RWPE2 (cell line): ENCODE results near the gene CXCL14.

Experiments
- ATAC-seq: fragments of 200-7000 bp; cut with Tn5 transposase; 3 replicates; pipeline ENCODE4 v1.9.1; 2021; ENCODE audit warnings: low read depth
- DNase-seq: peaks from one replicate; pipeline ENCODE4 v3.0.0-alpha.2; 2020; ENCODE audit warnings: low spot score
- H3K27ac ChIP-seq: fragments of 450-650 bp; 2 replicates; pipeline ENCODE4 v1.5.1; 2017; ENCODE audit warnings: mild to moderate bottlenecking; ENCODE audit not compliant: poor library complexity, severe bottlenecking
- H3K27me3 ChIP-seq: fragments of 250-450 bp; sonication (Bioruptor Pico); 2 replicates; pipeline ENCODE4 v1.5.1; 2021; ENCODE audit warnings: mild to moderate bottlenecking, moderate library complexity; ENCODE audit not compliant: insufficient read depth, poor library complexity, severe bottlenecking
- H3K36me3 ChIP-seq: fragments of 250-450 bp; sonication (Bioruptor Pico); 2 replicates; pipeline ENCODE4 v1.5.1; 2020; ENCODE audit warnings: low read depth, mild to moderate bottlenecking, moderate library complexity
- H3K4me1 ChIP-seq: fragments of 250-450 bp; sonication (Bioruptor Pico); 2 replicates; pipeline ENCODE4 v1.5.1; 2021; ENCODE audit warnings: mild to moderate bottlenecking, moderate library complexity; ENCODE audit not compliant: insufficient read depth, poor library complexity, severe bottlenecking
- H3K4me3 ChIP-seq: fragments of 250-450 bp; sonication (Bioruptor Pico); 2 replicates; pipeline ENCODE4 v1.5.1; 2021; ENCODE audit warnings: mild to moderate bottlenecking, moderate library complexity; ENCODE audit not compliant: severe bottlenecking
- H3K9me3 ChIP-seq: fragments of 250-450 bp; sonication (Bioruptor Pico); 2 replicates; pipeline ENCODE4 v1.5.1; 2021; ENCODE audit warnings: mild to moderate bottlenecking, moderate library complexity; ENCODE audit not compliant: severe bottlenecking
- TF ChIP-seq, protein P1 (sequence below): fragments of 450-650 bp; IDR thresholded peaks from one replicate; pipeline ENCODE4 v1.5.1; 2017; ENCODE audit warnings: mild to moderate bottlenecking, moderate library complexity; ENCODE audit not compliant: poor library complexity, severe bottlenecking

CXCL14 gene, protein sequence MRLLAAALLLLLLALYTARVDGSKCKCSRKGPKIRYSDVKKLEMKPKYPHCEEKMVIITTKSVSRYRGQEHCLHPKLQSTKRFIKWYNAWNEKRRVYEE

DNA sequence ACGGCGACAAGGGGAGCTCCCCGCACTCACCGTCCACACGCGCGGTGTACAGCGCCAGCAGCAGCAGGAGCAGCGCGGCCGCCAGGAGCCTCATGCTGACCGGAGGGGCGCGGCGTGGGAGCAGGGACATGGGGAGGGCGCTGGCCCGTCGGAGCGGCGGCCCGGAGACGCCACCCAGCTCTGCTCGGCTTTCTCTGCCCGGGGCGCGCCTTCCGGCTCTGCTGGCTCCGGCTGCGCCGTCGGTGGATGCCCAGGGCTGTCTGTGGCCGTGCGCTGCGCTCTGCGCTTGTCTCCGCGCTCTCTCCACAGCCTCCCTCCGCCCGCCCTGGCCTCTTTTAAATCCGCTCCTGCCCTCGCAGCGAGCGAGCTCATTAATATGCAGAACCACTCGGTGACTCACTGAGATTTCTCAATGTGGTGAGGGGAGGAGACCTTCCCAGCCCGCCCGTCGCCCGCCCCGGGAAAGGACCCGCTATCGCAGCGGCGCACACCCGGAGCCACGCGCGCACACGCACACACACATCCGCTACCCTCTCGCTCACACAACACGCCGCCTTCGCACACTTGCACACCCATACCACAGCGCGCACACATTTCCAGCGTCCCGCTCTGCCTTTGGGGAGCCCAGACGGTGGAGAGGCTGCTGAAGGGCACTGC is at the start of gene CXCL14:
Gene CXCL14, minus strand, starts transcription at position 307 of the 657 bp plus-strand sequence. Its CDS starts 213 bp downstream, at position 94.
- DNase-seq (peak; percentile 85), ATAC-seq (peak; percentile 89)
- no peak within 1 kb of the TSS for H3K27ac ChIP-seq
- H3K36me3 ChIP-seq = no peaks in the 10 kb centered on the region
- H3K9me3 ChIP-seq = no peaks in the 10 kb centered on the region
- H3K4me3 ChIP-seq = peak within 1 kb of the TSS; percentile 13
- no peaks in the 10 kb centered on the region for H3K4me1 ChIP-seq
- TF ChIP-seq, protein P1, sequence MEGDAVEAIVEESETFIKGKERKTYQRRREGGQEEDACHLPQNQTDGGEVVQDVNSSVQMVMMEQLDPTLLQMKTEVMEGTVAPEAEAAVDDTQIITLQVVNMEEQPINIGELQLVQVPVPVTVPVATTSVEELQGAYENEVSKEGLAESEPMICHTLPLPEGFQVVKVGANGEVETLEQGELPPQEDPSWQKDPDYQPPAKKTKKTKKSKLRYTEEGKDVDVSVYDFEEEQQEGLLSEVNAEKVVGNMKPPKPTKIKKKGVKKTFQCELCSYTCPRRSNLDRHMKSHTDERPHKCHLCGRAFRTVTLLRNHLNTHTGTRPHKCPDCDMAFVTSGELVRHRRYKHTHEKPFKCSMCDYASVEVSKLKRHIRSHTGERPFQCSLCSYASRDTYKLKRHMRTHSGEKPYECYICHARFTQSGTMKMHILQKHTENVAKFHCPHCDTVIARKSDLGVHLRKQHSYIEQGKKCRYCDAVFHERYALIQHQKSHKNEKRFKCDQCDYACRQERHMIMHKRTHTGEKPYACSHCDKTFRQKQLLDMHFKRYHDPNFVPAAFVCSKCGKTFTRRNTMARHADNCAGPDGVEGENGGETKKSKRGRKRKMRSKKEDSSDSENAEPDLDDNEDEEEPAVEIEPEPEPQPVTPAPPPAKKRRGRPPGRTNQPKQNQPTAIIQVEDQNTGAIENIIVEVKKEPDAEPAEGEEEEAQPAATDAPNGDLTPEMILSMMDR = no peak
- peaks cover 36% of the 10 kb centered on the region for H3K27me3 ChIP-seq

DNA sequence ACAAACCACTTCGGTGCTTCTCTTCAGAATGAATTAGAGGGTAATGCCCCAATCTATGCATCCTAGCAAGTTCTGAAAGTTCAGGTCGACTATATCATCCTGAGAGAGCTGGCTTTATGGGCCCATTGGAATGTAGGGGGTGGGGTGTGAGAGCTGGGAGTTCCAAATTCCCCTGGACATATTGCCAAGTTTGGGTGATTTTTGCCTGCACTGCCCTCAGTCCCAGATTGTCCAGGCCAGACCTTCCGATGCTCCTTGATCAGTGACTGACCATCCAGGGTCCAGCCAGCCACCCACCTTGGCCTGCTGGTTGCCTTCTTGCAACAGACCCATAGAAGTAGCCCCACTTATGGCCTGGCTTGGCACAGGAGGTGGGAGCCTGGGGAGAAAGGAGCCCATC is 47.8 kb upstream of the CXCL14 start:
- no peak for DNase-seq
- no peaks in the 10 kb centered on the region for H3K4me1 ChIP-seq
- H3K9me3 ChIP-seq = no peaks in the 10 kb centered on the region
- no peak overlapping the region for H3K4me3 ChIP-seq
- no peak overlapping the region for H3K27ac ChIP-seq
- TF ChIP-seq, protein P1 = no peak
- peaks cover 6% of the 10 kb centered on the region for H3K27me3 ChIP-seq
- ATAC-seq = no peak
- H3K36me3 ChIP-seq = no peaks in the 10 kb centered on the region

DNA sequence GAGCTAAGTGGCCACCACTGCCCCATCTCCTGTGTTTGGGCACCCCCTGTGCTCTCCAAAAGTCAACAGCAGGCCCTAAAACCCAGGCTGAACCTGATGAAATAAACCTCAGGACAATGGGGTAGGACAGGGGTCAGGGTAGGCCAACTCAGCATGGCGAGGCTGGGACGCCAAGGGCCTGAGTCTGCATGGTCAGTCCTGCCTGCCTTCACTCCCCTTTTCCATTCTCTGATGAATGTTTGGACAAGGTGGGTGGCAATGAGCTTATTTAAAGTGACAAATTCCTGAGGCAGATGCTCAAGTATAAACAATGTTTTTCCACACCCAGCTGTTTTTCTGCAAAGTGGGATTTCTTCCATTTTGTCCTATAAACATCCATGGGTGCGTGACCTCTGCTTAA is 47.2 kb upstream of the CXCL14 start:
- TF ChIP-seq, protein P1 = no peak
- H3K9me3 ChIP-seq = no peaks in the 10 kb centered on the region
- H3K4me1 ChIP-seq = no peaks in the 10 kb centered on the region
- peaks cover 6% of the 10 kb centered on the region for H3K27me3 ChIP-seq
- no peak for DNase-seq
- ATAC-seq = no peak
- H3K36me3 ChIP-seq = no peaks in the 10 kb centered on the region
- H3K4me3 ChIP-seq = no peak overlapping the region
- H3K27ac ChIP-seq = no peak overlapping the region

DNA sequence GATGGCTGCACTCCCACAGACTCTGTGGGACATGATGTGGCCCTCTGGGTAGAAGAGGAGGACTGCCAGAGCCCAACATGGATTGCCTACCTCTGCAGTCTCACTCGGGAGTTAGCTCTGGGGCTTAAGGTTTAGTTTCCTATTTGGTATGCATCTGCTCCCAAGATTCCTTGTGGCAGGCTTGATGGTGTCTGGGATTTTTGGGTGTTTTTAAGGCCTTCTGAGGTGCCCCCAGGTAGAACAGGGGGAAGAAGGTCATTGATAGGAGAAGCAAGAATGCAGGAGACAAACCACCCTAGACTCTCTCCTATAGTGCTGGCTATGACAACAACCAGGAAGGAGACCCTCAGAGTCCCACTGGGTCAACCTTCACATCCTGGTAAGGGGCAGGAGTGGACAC is 46.7 kb upstream of the CXCL14 start:
- Histone ChIP-seq H3K27me3 (peaks cover 6% of the 10 kb centered on the region), H3K4me3 (no peak overlapping the region), H3K36me3 (no peaks in the 10 kb centered on the region), H3K9me3 (no peaks in the 10 kb centered on the region), H3K27ac (no peak overlapping the region), H3K4me1 (no peaks in the 10 kb centered on the region)
- TF ChIP-seq, protein P1 = no peak
- DNase-seq (no peak), ATAC-seq (no peak)

DNA sequence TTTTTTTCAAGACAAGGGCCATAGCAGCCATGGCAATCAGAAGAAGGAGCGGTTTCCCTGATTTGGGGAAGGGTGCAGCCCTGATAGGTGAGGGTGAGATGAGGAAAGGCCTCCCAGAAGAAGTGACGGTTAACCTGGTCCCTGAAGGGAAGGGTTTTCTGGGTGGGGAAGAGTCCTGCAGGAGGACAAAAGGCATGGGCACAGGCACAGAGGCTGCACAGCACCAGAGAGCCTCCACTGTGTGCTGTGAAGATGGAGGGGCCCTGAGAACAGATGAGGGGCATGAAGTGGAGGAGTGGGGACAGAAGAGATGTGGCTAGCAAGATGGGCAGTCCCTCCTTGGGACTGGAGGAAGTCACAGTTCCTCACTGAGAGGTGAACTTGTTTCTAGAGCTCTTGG is 46.3 kb upstream of the CXCL14 start:
- Histone ChIP-seq H3K27me3 (peaks cover 6% of the 10 kb centered on the region), H3K4me1 (no peaks in the 10 kb centered on the region), H3K9me3 (no peaks in the 10 kb centered on the region), H3K27ac (no peak overlapping the region), H3K4me3 (no peak overlapping the region), H3K36me3 (no peaks in the 10 kb centered on the region)
- TF ChIP-seq, protein P1 = no peak
- no peak for DNase-seq
- ATAC-seq = no peak
